ENCODE results near the gene KPTN. TPM values are rescaled to one million over a fixed set of nuclear protein-coding genes. Genes with fewer than 3 reads are reported as not detected.

KPTN gene
- total and polyA plus RNA-seq, 10 donors, result 3.9 to 36.3 (median 8.7) TPM

DNA sequence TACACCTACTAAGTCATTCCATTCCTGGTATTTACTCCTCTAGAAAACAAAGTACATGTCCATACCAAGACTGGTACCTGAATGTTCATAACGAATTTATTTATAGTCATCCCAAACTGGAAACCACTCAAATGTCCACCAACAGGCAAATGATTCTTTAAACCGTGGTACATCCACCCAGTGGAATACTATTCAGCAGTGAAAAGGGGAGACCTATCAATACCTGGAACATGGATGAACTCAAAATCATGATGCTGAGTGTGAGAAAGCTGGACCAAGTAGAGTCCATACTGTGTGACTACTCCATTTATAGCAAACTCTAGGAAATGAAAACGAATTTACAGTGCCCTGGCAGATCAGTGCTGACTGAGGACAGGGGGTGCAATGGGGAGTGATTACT is 42.8 kb upstream of the KPTN start:
- no peak for DNase-seq
- TF ChIP-seq POLR2A (IDR thresholded peaks at IDR 0.05) (no peak), POLR2AphosphoS5 (IDR thresholded peaks at IDR 0.05) (no peak)
- TF ChIP-seq, protein P1, sequence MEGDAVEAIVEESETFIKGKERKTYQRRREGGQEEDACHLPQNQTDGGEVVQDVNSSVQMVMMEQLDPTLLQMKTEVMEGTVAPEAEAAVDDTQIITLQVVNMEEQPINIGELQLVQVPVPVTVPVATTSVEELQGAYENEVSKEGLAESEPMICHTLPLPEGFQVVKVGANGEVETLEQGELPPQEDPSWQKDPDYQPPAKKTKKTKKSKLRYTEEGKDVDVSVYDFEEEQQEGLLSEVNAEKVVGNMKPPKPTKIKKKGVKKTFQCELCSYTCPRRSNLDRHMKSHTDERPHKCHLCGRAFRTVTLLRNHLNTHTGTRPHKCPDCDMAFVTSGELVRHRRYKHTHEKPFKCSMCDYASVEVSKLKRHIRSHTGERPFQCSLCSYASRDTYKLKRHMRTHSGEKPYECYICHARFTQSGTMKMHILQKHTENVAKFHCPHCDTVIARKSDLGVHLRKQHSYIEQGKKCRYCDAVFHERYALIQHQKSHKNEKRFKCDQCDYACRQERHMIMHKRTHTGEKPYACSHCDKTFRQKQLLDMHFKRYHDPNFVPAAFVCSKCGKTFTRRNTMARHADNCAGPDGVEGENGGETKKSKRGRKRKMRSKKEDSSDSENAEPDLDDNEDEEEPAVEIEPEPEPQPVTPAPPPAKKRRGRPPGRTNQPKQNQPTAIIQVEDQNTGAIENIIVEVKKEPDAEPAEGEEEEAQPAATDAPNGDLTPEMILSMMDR (IDR thresholded peaks at IDR 0.05 in 8 of 11, conservative IDR thresholded peaks at IDR 0.05 in 3 of 11), result no peak
- Histone ChIP-seq H3K27me3 (replicated peaks in 1 of 7) (peaks cover 0 to 44% (median 6%) of the 10 kb centered on the region in 7 donors), H3K27ac (no peak overlapping the region), H3K9me3 (no peaks in the 10 kb centered on the region), H3K36me3 (no peaks in the 10 kb centered on the region), H3K4me3 (no peak overlapping the region), H3K4me1 (peaks cover 0 to 25% (median 18%) of the 10 kb centered on the region in 6 donors)
- WGBS, 5 donors, result 78 to 89% (median 80%) methylated on average over 3 of the region's 3 CpGs
- intact Hi-C loops (cut with DNase I; ENCODE audit: low total_unique reads), result no loop called here

DNA sequence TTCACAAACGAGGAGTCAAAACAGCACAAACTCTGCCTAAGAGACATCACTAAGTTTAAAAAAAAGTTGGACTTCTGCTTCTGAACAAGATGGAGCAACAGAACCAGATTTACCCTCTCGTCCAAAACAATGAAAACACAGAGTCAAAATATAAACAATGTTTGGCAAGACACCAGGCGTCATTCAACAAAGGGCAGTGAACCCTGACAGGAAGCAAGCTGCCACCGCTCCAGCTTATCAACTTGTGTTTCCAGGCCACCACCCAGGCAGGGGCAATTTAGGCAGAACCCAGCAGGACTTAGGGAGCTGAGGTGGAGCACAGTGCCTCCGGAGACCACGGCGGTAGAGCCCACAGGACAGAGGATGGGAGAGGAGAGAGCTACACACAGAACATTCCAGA is 39.5 kb upstream of the KPTN start:
- 29 to 44% (median 37%) methylated on average over 7 of the region's 7 CpGs for WGBS, 5 donors
- H3K36me3 ChIP-seq, result no peaks in the 10 kb centered on the region
- H3K27me3 ChIP-seq (replicated peaks in 1 of 7), result peaks cover 0 to 61% (median 9%) of the 10 kb centered on the region in 7 donors
- DNase-seq, result no peak
- no peaks in the 10 kb centered on the region for H3K9me3 ChIP-seq
- H3K4me1 ChIP-seq, result peaks cover 2 to 45% (median 25%) of the 10 kb centered on the region in 6 donors
- H3K4me3 ChIP-seq, result no peak overlapping the region
- peak overlapping the region in 5 of 8 donors; percentile 13 to 67 (median 46) for H3K27ac ChIP-seq
- TF ChIP-seq POLR2A (IDR thresholded peaks at IDR 0.05) (no peak), POLR2AphosphoS5 (IDR thresholded peaks at IDR 0.05) (peak in 2 of 3 donors; percentile 45 to 47)
- TF ChIP-seq, protein P1 (IDR thresholded peaks at IDR 0.05 in 8 of 11, conservative IDR thresholded peaks at IDR 0.05 in 3 of 11), result no peak
- intact Hi-C loops (cut with DNase I; ENCODE audit: low total_unique reads), result no loop called here

DNA sequence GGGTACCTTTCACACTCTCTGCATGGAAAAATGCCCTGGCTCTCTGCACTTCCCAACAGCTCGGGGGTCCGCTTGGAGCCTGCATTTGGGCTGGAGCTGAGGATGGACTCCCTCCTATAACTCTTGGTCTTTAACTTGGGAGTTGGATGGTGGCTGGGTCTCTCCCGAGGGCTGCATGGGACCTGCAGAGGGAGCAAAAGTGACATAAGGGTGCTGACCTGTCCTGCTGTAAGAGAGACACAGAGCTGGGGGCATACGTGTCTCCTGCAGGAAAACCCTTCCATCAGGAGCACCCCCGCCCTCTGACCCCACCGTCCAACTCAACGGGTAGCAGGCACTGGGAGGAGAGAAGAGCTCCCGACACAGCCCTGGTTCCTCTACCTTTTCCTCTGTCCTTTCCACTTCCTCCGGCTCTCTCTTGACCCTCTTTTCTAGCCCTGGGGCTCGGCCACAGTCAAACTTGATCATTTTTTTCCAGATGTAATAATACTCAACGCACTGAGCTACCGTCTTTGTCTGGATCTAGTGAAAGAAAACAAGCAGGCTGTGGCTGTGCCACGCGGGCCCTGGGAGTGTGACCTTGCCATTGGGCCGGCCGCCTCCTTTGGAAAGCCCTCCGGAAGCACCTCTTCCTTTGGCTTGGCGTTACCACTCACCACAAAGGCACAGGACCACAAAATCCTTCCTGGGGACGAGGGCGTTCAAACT is 37.6 kb upstream of the KPTN start:
- Histone ChIP-seq H3K4me3 (no peak overlapping the region), H3K27ac (peak overlapping the region in 5 of 8 donors; percentile 36 to 67 (median 59)), H3K36me3 (no peaks in the 10 kb centered on the region), H3K9me3 (no peaks in the 10 kb centered on the region), H3K27me3 (replicated peaks in 1 of 7) (peaks cover 0 to 61% (median 9%) of the 10 kb centered on the region in 7 donors), H3K4me1 (peaks cover 5 to 64% (median 32%) of the 10 kb centered on the region in 6 donors)
- intact Hi-C loops (cut with DNase I; ENCODE audit: low total_unique reads), result no loop called here
- DNase-seq, result no peak
- WGBS, 5 donors, result 33 to 54% (median 45%) methylated on average over 18 to 20 of the region's 20 CpGs
- TF ChIP-seq POLR2AphosphoS5 (IDR thresholded peaks at IDR 0.05), result peak in 2 of 3 donors; percentile 14 to 65
- TF ChIP-seq, protein P1 (IDR thresholded peaks at IDR 0.05 in 8 of 11, conservative IDR thresholded peaks at IDR 0.05 in 3 of 11), result no peak

DNA sequence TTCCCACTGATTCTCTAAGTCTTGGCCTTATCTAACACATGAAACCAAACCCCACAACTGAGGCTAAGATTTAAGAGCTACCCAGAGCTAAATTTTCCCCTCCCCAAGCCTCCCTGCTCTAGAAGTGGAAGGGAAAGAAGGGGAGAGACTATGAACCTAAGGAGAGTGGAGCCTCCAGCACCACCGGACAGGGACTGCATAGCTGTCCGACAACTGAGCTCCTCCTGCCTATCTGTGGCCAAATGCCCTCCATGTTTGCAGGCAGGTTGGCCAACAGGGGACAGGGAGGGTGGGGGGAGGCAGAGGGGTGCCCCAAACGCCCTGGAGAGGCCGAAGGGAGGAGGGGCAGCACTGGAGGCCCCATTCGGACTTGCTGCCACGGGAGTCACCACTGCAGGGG is 36.8 kb upstream of the KPTN start:
- 76 to 98% (median 82%) methylated on average over 3 to 6 of the region's 6 CpGs for WGBS, 5 donors
- Histone ChIP-seq H3K36me3 (no peaks in the 10 kb centered on the region), H3K4me3 (no peak overlapping the region), H3K9me3 (no peaks in the 10 kb centered on the region), H3K27me3 (replicated peaks in 1 of 7) (peaks cover 0 to 57% (median 9%) of the 10 kb centered on the region in 7 donors), H3K27ac (peak overlapping the region in 3 of 8 donors; percentile 57 to 67 (median 64)), H3K4me1 (peaks cover 9 to 72% (median 38%) of the 10 kb centered on the region in 6 donors)
- TF ChIP-seq, protein P1 (IDR thresholded peaks at IDR 0.05 in 8 of 11, conservative IDR thresholded peaks at IDR 0.05 in 3 of 11), result no peak
- TF ChIP-seq POLR2AphosphoS5 (IDR thresholded peaks at IDR 0.05) (no peak), POLR2A (IDR thresholded peaks at IDR 0.05) (no peak)
- intact Hi-C loops (cut with DNase I; ENCODE audit: low total_unique reads), result no loop called here
- DNase-seq, result no peak
